GM19395 (cell line): Measurements from ENCODE around the gene CEP76.

Experiments
- ATAC-seq: cut with Tn5 transposase; IDR thresholded peaks from one replicate; pipeline ENCODE4 v1.9.1; 2021; ENCODE audit warnings: mild to moderate bottlenecking, moderate library complexity; ENCODE audit not compliant: unreplicated experiment

The CEP76 gene

GRCh38 chr18:12703664-12704063 lies 1.1 kb upstream of the CEP76 start:
- ATAC-seq = no peak

GRCh38 chr18:12703096-12703567 lies 609 bp upstream of the CEP76 start:
- ATAC-seq = peak; percentile 8

- ATAC-seq = no peak
These were observed 1.4 kb downstream of the CEP76 start for GRCh38 chr18:12701161-12701560.

DNA sequence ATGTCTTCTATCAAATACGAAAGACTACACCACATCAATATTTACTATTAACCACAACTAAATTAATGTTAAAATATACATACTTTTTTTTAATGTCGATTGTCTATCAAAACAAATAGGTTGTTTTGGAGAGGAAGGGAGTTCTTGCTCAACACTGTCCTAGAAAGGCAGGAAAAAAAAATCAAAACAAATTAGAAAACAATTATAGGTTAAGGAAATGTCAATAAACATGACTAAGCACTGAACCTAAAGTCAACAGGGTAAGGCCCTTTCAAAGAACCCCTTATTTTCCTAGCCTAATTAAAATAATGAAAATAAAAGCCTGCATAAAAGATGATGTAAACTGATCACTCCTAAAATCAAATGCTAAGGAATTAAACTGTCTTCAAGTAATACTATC lies 2.8 kb downstream of the CEP76 start:
- ATAC-seq = no peak

GRCh38 chr18:12694032-12694431 lies 8.5 kb downstream of the CEP76 start:
- no peak for ATAC-seq

GRCh38 chr18:12692206-12692605 lies 10.3 kb downstream of the CEP76 start:
- ATAC-seq = no peak

GRCh38 chr18:12689256-12689850 lies 13.2 kb downstream of the CEP76 start:
- no peak for ATAC-seq

DNA sequence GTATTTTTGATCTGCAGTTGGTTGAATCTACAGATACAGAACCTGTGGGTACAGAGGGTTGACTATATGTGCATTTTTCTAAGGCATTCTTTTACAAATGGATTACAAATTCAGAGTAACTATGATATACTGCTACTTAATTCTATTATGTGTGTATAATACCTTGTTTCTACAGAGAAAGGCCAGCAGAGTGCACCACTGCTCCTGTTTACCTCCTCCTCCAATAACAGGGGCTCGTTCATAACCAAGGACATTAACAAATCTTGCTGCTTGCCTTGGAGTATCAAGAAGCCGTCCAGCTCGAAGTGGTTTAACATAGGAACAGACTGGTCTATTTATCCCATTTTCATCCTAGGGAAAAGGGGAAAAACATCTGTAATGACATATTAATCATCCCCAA lies 16.4 kb downstream of the CEP76 start:
- no peak for ATAC-seq

DNA sequence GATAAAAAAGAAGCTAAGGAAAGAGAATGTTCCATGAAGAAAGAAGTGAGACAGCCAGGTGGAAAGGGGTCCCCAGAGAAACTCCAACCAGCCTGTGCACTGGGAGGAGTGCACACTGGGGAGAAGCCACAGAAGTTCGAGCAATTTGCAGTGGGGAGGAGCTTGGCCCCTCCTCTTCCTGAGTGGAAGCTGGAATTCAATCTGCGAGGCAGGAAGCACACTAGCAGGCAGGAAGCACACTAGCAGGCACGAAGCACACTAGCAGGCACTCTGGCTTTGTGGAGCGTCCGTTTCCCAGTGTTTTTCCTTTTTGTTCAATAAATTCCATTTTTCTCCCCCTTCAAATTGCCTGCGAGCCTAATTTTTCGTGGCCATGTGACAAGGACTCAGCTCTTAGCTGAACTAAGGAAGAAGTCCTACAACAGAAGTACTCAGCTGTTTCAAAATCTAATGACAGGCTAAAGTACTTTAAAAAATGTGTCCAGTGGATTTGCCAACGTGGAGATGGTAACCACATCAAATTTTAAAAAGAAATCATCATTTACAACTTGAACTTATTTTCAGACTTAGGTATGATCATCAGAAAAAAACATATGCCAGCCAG lies 23.2 kb downstream of the CEP76 start:
- ATAC-seq = no peak

DNA sequence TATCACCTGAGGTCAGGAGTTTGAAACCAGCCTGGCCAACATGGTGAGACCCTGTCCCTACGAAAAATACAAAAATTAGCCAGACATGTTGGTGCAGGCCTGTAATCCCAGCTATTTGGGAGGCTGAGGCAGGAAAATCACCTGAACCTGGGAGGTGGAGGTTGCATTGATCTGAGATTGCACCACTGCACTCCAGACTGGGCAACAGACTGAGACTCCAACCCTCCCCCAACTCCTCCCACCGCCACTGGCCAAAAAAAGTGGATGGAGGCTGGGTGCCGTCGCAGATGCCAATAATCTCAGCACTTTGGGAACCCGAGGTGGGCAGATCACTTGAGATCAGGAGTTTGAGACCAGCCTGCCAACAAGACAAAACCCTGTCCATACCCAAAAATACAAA lies 34.5 kb downstream of the CEP76 start:
- ATAC-seq = no peak

- ATAC-seq = no peak
These were observed 42.5 kb downstream of the CEP76 start for GRCh38 chr18:12659904-12660605.

- ATAC-seq = peak; percentile 36
These were observed 43.9 kb downstream of the CEP76 start for GRCh38 chr18:12658426-12659138.

DNA sequence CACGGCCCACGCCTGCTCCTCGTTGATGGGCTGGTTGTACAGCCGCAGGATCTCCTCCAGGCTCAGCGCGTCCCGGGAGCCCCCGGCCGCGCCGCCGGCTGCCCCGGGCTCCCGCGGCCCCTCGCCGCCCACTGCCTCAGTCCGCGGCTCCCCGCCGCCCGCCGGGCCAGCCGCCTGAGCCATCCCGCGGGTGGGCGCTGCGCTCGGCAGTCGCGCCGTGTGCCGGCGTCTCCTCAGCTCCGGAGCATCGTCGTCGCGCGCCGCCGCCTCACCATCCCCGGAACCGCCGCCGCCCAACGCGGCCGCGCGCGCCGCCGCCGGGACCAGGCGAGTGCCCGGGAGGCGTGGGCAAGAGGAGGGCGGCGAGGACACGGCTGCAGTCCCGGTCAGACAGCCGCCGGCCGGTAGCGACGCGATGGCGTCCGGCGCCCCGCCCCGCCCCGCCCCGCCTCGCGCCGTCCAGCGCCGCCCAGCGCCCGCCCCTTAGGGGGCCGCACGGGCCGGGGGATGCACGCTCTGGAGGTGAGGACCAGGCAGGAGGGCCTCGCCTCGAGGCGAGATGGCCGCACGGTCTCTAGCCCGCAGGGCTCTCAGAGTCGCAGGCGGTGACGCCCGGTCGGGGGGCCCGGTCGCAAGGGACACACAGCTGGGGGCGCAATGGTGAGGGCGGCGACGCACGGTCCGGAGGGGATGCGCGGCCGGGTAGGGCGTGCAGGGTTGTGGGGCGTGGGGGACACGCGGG lies 44.7 kb downstream of the CEP76 start, which contains the start of gene SPIRE1:
Gene SPIRE1 (minus strand): TSS at position 424 of the 742 bp plus-strand sequence. CDS start 241 bp downstream, at position 183.
- ATAC-seq = peak; percentile 61

DNA sequence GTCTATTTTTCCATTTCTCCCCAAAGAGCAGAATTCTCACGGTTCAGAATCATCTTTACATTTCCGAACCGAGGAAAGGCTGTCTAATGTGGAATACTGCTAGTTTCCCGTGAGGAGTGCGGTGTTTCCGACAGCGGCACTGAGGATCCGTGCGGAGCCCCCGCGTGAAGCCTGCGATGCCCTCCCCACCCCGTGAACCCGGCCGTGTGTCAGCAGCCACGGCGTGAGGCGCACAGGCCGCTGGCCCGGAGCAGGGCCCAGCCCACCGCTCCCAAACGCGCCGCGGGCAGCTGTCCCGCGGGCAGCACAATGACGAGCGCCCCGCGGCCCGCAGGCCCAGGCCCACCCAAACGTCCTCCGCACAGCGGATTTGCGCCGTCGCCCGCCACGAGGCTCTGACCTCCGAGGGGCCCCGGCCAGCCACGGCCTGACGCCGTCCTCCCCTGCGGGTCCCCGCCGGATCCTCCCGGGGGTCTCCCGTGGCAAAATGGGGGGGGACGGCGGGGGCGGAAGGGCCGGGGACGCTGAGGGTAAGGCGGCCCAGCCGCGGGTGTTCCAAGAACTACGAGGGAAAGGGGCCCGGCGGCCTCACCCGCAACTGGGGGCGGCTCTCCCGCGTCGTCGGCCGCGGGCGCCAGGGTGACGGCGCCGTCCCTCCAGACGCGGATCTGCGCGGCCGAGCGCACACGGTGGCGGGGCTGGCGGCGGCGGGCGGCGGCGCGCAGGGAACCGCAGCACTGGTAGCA lies 45.4 kb downstream of the CEP76 start:
- ATAC-seq = peak; percentile 37

- ATAC-seq = no peak
These were observed 46.0 kb downstream of the CEP76 start for GRCh38 chr18:12656605-12656937.

- no peak for ATAC-seq
These were observed 47.6 kb downstream of the CEP76 start for GRCh38 chr18:12654971-12655370.

DNA sequence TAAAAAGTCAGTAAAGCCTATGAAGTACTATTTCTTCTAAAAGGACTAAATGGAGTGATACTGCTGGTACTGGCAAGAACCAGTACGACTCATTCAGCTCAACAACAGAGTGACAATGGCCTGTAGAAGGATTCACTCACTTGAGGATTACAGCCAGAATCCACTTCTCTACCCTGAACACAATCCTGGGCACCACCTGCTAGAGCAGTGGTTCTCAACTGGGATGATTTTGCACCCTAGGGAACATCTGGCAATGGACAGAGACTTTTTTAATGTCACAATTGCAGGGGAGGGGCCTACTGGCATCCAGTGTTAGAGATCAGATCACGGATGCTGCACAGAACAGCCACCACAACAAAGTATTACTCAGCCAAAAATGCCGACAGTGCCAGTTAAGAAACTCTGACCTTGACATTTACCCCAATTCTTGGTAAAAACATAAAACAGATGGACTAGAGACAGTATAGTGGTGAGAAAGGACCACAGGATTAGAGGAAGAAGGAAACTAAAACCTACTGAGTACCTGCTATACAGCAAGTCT lies 49.6 kb downstream of the CEP76 start:
- no peak for ATAC-seq

- ATAC-seq = no peak
These were observed 50.9 kb downstream of the CEP76 start for GRCh38 chr18:12651651-12652050.

- no peak for ATAC-seq
These were observed 54.8 kb downstream of the CEP76 start for GRCh38 chr18:12647773-12648172.

DNA sequence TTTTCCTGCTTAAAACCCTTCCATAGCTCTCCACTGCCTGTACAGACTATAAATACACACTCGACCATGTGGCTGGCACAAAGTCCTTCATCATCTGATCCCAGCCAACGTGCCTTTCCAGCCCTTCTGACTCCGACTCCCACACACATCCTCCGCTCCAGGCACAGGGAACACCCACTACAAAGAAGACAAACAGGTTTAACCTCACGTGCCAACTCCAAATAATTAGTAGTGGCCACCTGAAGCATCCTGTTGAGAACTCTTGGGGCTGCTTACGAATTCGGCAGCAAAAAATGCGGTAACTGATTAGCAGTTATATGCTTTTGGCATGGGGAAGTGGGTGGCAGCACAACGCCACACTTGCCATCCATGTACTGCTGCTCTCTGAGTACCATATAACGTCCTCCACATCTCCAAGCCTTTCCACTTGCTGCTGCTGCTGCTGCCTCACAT lies 56.7 kb downstream of the CEP76 start:
- no peak for ATAC-seq
